ENCODE measurements around the gene CNKSR2. TPM values are rescaled to one million over a fixed set of nuclear protein-coding genes. Genes with fewer than 3 reads are reported as not detected.

CNKSR2 gene
- total RNA-seq, 1 experiment from 2014 or later: not detected

- no peak for DNase-seq (ENCODE audit: low spot score)
- in situ Hi-C loops (cut with HindIII; ENCODE audit: low sequenced_read_pairs): no loop called here
These were observed 200.6 kb downstream of the CNKSR2 start for GRCh38 chrX:21574793-21575192.

DNA sequence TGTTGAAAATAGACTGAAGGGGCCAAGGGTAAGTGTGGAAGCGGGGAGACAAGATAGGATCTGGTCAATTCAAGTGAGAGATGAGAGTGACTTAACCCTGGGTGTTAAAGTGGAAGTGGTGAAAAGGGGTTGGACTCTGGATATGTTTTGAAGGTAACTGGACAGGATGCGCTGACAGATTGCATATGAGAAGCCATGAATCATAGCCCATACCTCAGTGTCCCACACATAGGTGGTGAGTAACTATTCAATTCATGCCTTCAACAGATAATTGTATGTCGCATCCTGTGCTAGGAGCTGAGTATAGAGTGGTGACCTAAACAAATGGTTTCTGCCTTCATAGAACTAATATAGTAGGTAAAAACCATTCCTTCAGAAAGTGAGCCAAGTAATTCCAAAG lies 207.3 kb downstream of the CNKSR2 start:
- in situ Hi-C loops (cut with HindIII; ENCODE audit: low sequenced_read_pairs): no loop called here

DNA sequence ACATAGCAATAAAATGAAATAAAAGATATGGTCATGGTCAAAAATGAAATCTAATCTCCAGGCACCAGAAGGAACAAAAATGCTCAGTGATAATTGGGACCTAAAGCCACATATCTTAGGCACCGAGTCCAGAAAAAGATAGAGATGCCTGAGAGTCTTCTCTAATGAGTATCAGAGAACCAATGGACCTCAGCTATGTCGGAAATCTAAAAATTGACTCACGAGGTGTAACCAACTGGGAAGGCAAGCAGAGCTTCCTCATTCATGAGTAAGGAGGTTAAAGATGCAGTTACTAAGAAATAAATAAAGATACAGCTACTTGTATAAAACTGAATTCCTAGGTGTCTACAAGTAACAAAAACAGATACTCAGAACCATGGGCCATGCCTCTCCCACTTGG lies 211.8 kb downstream of the CNKSR2 start:
- in situ Hi-C loops (cut with HindIII; ENCODE audit: low sequenced_read_pairs): no loop called here
- DNase-seq (ENCODE audit: low spot score): no peak

More for the DNA sequence above, 207.3 kb downstream of the CNKSR2 start:
- DNase-seq (ENCODE audit: low spot score): no peak

- in situ Hi-C loops (cut with HindIII; ENCODE audit: low sequenced_read_pairs): no loop called here
- no peak for DNase-seq (ENCODE audit: low spot score)
These were observed 216.0 kb downstream of the CNKSR2 start for GRCh38 chrX:21590012-21590776.

GRCh38 chrX:21606002-21606401 lies 231.8 kb downstream of the CNKSR2 start:
- DNase-seq (ENCODE audit: low spot score): peak; percentile 28
- in situ Hi-C loops (cut with HindIII; ENCODE audit: low sequenced_read_pairs): no loop called here

GRCh38 chrX:21610168-21610567 lies 235.9 kb downstream of the CNKSR2 start:
- in situ Hi-C loops (cut with HindIII; ENCODE audit: low sequenced_read_pairs): no loop called here
- no peak for DNase-seq (ENCODE audit: low spot score)

DNA sequence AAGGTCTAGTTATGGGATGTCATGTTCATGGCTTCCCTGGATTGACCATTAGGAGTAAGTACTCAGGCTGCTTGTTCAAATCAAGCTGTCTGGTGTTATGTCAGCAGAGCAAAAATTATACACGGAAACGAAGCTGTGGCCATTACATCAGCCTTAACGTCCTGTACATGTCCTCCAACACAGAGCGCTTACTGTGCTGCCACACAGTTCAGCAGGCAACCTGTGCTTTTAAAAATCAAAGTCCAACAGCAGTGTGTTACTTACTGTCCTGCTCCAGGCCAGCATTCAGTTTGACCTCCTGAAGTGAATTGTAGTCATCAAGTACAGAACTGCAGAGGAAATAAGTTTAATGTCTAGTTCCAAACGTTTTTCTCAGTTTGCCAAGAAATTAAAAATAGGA lies 237.9 kb downstream of the CNKSR2 start:
- DNase-seq (ENCODE audit: low spot score): peak; percentile 20
- in situ Hi-C loops (cut with HindIII; ENCODE audit: low sequenced_read_pairs): no loop called here

DNA sequence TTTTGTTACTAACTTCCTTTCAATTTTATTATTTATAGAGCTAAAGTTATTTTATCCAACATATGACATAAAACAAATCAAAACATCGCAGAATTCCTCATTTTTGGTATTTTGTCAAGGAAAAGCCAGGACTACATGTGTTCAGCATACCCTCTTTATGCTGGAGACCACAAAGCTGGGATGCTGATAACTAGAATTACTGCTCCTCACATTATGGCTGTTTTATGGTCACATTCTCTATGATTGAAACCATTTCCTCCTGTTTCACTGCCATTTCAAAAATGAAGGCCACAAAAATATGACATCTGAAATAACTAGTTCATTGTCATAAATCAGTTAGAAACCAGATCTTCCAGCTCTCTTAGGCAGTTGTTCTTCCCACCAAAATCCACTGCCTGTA lies 242.2 kb downstream of the CNKSR2 start:
- in situ Hi-C loops (cut with HindIII; ENCODE audit: low sequenced_read_pairs): no loop called here
- DNase-seq (ENCODE audit: low spot score): no peak

- in situ Hi-C loops (cut with HindIII; ENCODE audit: low sequenced_read_pairs): no loop called here
- DNase-seq (ENCODE audit: low spot score): no peak
These were observed 246.0 kb downstream of the CNKSR2 start for GRCh38 chrX:21620234-21620633.

DNA sequence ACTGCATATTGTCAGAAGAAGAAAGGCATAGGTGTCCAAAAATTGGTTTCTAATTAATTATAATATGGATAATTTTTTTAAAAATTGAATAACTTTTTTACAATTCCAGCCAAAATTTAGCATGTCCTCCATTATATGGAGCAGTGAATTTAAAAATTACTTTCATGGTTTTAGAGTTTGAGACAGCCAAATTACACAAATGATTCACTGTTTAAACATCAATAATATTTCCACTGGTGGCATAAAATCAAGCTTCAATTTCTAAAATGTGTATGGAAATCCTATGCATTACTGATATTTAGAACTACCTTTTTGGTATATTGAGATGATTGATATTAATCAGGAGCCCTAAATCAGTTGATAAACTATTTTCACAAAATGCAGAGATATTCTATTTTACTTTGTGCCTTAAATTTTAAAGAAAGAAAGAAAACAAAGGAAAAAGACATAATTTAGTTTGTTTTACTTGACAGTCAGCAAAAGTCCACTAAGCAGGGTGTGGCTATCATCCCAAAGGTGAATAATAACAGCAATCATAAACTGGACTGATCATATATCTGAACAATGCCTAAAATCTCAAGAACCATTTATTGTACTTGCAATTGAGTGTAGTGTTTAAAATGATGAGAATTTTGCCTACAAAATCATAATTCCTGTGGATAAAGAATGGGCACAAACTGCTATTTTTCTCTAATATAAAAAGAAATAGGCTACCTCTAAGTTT lies 249.7 kb downstream of the CNKSR2 start:
- DNase-seq (ENCODE audit: low spot score): no peak
- in situ Hi-C loops (cut with HindIII; ENCODE audit: low sequenced_read_pairs): no loop called here

GRCh38 chrX:21632027-21632426 lies 257.8 kb downstream of the CNKSR2 start:
- peak; percentile 45 for DNase-seq (ENCODE audit: low spot score)
- in situ Hi-C loops (cut with HindIII; ENCODE audit: low sequenced_read_pairs): no loop called here

DNA sequence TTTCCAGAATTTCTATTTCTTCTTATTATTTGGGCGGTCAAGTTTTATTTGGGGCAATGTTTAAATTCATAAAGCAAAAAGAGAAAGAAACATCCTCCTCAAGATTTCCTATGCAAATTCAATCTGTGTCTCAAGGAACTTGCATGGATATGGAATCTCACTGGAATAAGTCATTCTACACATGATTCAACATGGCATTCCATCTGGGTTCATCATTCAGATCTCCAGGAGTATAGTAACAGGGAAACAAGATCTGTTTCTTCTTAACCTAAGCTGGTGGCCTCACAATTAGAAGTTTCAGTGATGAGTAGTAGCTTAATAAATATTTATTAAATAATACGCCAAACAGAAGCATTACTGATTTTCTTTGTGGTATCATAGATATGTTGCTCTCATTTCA lies 264.1 kb downstream of the CNKSR2 start:
- in situ Hi-C loops (cut with HindIII; ENCODE audit: low sequenced_read_pairs): no loop called here

GRCh38 chrX:21639775-21640174 lies 265.6 kb downstream of the CNKSR2 start:
- in situ Hi-C loops (cut with HindIII; ENCODE audit: low sequenced_read_pairs): no loop called here
- no peak for DNase-seq (ENCODE audit: low spot score)

More for the DNA sequence above, 264.1 kb downstream of the CNKSR2 start:
- no peak for DNase-seq (ENCODE audit: low spot score)

- DNase-seq (ENCODE audit: low spot score): no peak
- in situ Hi-C loops (cut with HindIII; ENCODE audit: low sequenced_read_pairs): no loop called here
These were observed 271.2 kb downstream of the CNKSR2 start for GRCh38 chrX:21645431-21645830.

DNA sequence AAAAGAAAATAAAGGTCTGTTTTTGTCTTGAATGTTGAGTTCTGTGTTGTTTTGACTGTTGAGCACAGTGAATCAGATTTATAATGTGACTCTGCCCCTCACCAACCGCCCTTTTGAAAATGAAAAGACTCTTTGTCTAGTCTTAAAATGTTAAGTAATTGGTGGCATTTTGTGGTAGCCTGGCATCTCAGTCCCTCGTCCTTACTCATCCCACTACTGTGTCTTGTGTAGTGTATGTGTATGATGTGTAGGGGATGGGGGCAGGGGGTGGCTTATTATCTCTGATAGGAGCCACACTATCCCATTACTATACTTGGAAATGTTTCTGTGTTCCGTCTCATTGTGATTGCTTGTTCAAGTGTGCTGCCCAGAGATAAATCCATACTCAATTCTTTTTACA lies 271.7 kb downstream of the CNKSR2 start:
- in situ Hi-C loops (cut with HindIII; ENCODE audit: low sequenced_read_pairs): no loop called here
- DNase-seq (ENCODE audit: low spot score): no peak

- in situ Hi-C loops (cut with HindIII; ENCODE audit: low sequenced_read_pairs): no loop called here
- DNase-seq (ENCODE audit: low spot score): no peak
These were observed 281.8 kb downstream of the CNKSR2 start for GRCh38 chrX:21655901-21656586.

DNA sequence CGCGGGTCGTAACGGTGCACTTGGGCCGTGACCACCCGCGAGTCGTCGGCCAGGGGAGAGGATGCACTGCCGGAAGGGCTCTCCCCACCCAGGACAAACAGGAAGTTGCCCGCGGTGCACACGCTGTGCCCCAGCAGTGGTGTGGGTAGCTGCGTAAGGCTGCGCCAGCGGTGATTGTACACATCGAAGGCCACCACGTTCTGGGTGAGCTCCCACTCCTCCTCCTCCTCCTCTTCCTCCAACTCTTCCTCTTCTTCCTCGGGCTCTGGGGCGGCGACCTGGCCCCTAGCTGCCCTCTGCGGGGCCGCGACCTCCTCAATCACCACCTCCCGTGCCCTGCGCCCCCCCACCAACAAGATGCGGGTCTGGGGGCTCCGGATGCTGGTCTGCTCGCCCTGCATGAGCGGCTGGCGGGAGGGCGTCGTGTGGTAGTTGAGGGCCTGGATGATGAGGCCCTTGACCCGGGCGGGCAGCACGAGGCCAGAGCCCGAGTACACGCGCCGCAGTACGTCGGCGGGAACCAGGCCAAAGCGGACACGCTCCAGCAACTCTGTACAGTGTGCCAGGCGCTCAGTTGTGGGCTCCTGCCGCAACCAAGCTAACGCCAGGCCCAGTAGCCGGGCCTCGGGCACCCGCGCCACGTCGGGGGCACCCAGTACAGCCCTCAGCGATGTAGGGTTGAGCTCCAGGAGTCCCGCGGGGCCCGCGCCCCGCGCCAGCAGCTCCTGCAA lies 282.5 kb downstream of the CNKSR2 start:
- DNase-seq (ENCODE audit: low spot score): no peak
- in situ Hi-C loops (cut with HindIII; ENCODE audit: low sequenced_read_pairs): no loop called here

DNA sequence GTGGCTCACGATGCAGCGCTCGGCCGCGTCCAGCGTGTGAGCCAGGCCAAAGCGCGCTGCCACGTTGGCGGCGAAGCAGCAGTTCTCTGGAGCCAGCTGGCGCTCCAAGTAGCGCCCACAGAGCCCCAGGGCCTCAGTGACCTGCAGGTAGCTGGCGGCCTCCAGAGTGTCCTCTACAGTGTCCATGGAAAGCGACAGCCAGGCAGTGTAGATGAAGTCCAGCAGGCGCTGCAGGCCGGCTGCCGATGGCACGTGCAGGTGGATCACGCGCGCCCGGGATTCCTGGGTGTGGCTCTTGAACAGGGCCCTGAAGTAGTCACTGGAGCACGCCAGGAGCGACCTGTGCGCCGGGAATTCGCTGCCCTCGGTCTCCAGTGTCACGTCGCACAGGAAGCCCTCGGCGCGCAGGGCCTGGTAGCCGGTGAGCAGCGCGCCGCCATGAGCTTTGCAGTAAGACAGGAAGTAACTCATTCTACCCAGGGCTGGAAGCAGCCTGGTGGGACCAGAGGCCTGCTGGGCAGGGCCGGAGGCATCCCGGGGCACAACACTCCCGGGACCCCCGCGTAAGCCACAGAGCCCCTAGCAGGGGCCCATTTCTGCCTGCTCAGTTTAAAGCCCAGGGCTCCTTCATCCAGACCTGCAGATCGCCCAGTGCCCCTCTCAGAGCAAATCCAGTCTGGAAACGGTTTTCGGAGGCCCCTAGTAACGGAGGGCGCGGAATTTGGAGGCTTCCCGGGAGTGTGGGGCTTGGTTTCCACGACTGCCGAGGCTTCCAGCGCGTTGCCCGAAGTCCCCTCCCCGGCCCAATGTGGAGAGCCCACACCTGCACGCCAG lies 283.3 kb downstream of the CNKSR2 start:
- in situ Hi-C loops (cut with HindIII; ENCODE audit: low sequenced_read_pairs): no loop called here
- no peak for DNase-seq (ENCODE audit: low spot score)

Data from G401 (cell line).